Esophagus muscularis mucosa (tissue), 4 donors: ENCODE data around the gene UNKL.

Source experiments
- CTCF ChIP-seq, 3 experiments: fragments of 200-600 bp in 2 of 3; fragments of 450-650 bp in 1 of 3; sonication (generic) in 2 of 3; IDR thresholded peaks; one replicate each; pipeline ENCODE4 v1.5.1; 2017 to 2019; ENCODE audit warnings: antibody characterized with exemption in 3 of 3, mild to moderate bottlenecking in 2 of 3, moderate library complexity in 1 of 3
- EP300 ChIP-seq: sonication (generic); formaldehyde crosslinking; IDR thresholded peaks from one replicate; pipeline ENCODE4 v1.6.1; 2017; ENCODE audit warnings: antibody characterized with exemption
- POLR2A ChIP-seq: fragments of 450-650 bp; IDR thresholded peaks from one replicate; pipeline ENCODE4 v1.6.1; 2017; ENCODE audit warnings: antibody characterized with exemption, moderate library complexity, mild to moderate bottlenecking, low read depth
- POLR2AphosphoS5 ChIP-seq, 2 donors: sonication (generic); formaldehyde crosslinking; IDR thresholded peaks; one replicate each; pipeline ENCODE4 v1.6.1; 2017; ENCODE audit warnings: antibody characterized with exemption in 2 of 2

- TF ChIP-seq CTCF (IDR thresholded peaks at IDR 0.05) = no peak
- TF ChIP-seq POLR2AphosphoS5 (IDR thresholded peaks at IDR 0.05) = no peak
- no peak for TF ChIP-seq POLR2A
- TF ChIP-seq EP300 = no peak
Observed at GRCh38 chr16:1460602-1461138, 46.2 kb upstream of the UNKL start.
